T-helper 1 cell treated with Interleukin-12 subunit alpha and Interleukin-12 subunit beta and Interleukin-4 antibody, amounts not matched to agents 30 μg/mL and 1 μg/mL, for 36 hours (primary cell): ENCODE results near the gene B3GALT6.

Experiments
- H3K27ac Mint-ChIP-seq: one replicate; pipeline ENCODE4 v1.8.0; 2021; ENCODE audit warnings: mild to moderate bottlenecking, mixed read lengths
- H3K27me3 Mint-ChIP-seq: one replicate; pipeline ENCODE4 v1.8.0; 2021; ENCODE audit warnings: low read depth, mixed read lengths
- H3K36me3 Mint-ChIP-seq: one replicate; pipeline ENCODE4 v1.8.0; 2021; ENCODE audit warnings: low read depth, mixed read lengths
- H3K4me1 Mint-ChIP-seq: one replicate; pipeline ENCODE4 v1.8.0; 2021; ENCODE audit warnings: low read depth, mixed read lengths
- H3K4me3 Mint-ChIP-seq: one replicate; pipeline ENCODE4 v1.8.0; 2021; ENCODE audit warnings: mild to moderate bottlenecking, moderate library complexity, mixed read lengths
- H3K9me3 Mint-ChIP-seq: one replicate; pipeline ENCODE4 v1.8.0; 2021; ENCODE audit warnings: mixed read lengths

B3GALT6 gene

DNA sequence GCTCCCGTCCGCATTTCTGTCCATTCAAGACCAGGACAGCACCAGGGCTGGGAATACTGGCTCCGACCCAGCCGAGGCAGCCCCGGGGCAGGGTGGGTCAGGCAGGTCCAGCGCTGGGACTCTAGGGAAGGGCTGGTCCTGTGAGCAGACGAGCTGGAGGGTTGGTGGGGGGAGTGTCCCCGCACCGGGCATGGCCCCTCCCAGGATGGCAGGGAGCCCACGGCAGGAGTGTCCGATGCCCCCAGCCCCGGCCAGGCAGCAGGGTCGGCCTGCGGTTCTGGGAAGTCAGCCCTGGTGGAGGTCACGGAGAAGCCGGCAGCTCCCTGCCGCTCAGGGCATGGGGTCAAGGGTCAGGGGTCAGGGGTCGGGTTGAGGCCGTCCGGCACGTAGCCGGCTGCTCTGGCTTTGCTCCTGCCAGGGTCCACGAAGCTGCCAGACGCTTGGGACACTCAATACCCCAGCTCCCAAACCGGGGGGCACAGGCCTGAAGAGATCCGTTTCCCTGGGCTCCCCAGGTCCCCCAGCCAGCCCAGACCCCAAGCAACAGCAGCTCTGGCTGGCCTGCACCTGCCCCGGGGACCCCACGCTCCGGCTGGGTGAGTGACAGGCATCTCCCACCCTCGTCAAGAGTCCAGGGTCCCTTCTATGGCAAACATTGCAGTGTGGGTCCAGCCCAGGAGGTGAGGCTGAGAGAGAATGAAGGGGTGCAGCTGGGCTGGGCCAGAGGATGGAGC, 7.7 kb downstream of the B3GALT6 start:
- Mint-ChIP-seq H3K4me3 (no peak overlapping the region), H3K27ac (no peak overlapping the region), H3K4me1 (no peaks in the 10 kb centered on the region), H3K36me3 (peaks cover under 1% of the 10 kb centered on the region), H3K9me3 (no peaks in the 10 kb centered on the region), H3K27me3 (no peaks in the 10 kb centered on the region)

DNA sequence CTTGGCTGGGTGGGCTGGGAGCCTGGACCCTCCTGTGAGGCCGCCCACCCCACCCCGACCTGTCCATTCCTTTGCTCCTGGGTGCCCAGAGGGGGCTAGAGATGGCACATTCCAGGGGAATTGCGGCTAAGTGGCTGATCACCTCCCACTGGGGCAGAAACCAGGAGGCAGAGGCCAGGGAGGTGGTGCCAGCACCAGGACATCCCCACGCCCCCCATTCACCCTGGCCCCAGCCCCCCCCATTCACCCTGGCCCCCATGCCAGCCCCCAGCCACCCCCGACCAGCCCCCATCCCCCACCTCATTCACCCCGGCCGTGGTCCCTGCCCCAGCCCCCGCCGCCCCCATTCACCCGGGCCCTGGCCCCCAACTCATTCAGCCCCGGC, 8.3 kb downstream of the B3GALT6 start:
- no peaks in the 10 kb centered on the region for H3K9me3 Mint-ChIP-seq
- H3K27ac Mint-ChIP-seq = no peak overlapping the region
- H3K36me3 Mint-ChIP-seq = no peaks in the 10 kb centered on the region
- H3K27me3 Mint-ChIP-seq = no peaks in the 10 kb centered on the region
- no peak overlapping the region for H3K4me3 Mint-ChIP-seq
- no peaks in the 10 kb centered on the region for H3K4me1 Mint-ChIP-seq

- H3K36me3 Mint-ChIP-seq = no peaks in the 10 kb centered on the region
- H3K27me3 Mint-ChIP-seq = no peaks in the 10 kb centered on the region
- H3K9me3 Mint-ChIP-seq = no peaks in the 10 kb centered on the region
- no peak overlapping the region for H3K27ac Mint-ChIP-seq
- no peaks in the 10 kb centered on the region for H3K4me1 Mint-ChIP-seq
- no peak overlapping the region for H3K4me3 Mint-ChIP-seq
Measured at GRCh38 chr1:1240822-1241587, 9.0 kb downstream of the B3GALT6 start.

- Mint-ChIP-seq H3K9me3 (no peaks in the 10 kb centered on the region), H3K36me3 (no peaks in the 10 kb centered on the region), H3K27ac (no peak overlapping the region), H3K27me3 (no peaks in the 10 kb centered on the region), H3K4me1 (no peaks in the 10 kb centered on the region), H3K4me3 (no peak overlapping the region)
Measured at GRCh38 chr1:1241588-1242219, 9.7 kb downstream of the B3GALT6 start.

GRCh38 chr1:1242461-1243265, 10.6 kb downstream of the B3GALT6 start:
- no peak overlapping the region for H3K27ac Mint-ChIP-seq
- H3K27me3 Mint-ChIP-seq = no peaks in the 10 kb centered on the region
- H3K36me3 Mint-ChIP-seq = no peaks in the 10 kb centered on the region
- no peak overlapping the region for H3K4me3 Mint-ChIP-seq
- H3K4me1 Mint-ChIP-seq = no peaks in the 10 kb centered on the region
- no peaks in the 10 kb centered on the region for H3K9me3 Mint-ChIP-seq

GRCh38 chr1:1243266-1243660, 11.2 kb downstream of the B3GALT6 start:
- Mint-ChIP-seq H3K27ac (no peak overlapping the region), H3K9me3 (no peaks in the 10 kb centered on the region), H3K27me3 (no peaks in the 10 kb centered on the region), H3K4me3 (no peak overlapping the region), H3K4me1 (no peaks in the 10 kb centered on the region), H3K36me3 (no peaks in the 10 kb centered on the region)

GRCh38 chr1:1243807-1244191, 11.8 kb downstream of the B3GALT6 start:
- H3K9me3 Mint-ChIP-seq = no peaks in the 10 kb centered on the region
- no peaks in the 10 kb centered on the region for H3K4me1 Mint-ChIP-seq
- H3K4me3 Mint-ChIP-seq = no peak overlapping the region
- H3K27me3 Mint-ChIP-seq = no peaks in the 10 kb centered on the region
- no peaks in the 10 kb centered on the region for H3K36me3 Mint-ChIP-seq
- no peak overlapping the region for H3K27ac Mint-ChIP-seq

DNA sequence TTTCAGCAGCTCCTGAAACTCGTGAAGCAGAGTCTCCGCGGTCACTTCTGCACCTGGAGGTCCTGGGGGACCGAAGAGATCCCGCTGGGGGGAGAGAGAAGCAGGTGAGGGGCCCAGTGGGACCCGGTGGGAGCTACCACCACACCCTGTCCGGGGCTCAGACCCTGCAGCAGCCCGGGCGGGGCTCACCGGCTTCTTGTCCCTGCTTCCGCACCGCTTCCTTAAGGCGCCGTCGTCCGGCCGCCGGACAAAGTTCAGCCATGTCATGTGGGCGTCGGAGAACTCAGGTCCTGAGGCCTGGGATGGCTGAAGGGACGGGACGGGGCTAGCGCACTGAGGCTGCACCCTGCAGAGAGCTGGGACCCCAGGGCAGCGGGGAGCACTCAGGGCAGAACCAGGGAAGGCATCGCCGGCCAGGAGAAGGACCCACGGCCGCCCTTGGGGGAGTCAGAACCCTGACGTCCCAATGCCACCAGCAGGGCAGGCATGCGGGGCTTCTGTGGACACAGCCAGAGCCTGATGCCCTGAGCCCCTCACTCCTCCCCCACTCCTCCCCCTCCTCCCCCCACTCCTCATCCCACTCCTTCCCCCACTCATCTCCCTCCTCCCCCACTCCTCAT, 12.3 kb downstream of the B3GALT6 start:
- H3K4me3 Mint-ChIP-seq = no peak overlapping the region
- no peaks in the 10 kb centered on the region for H3K36me3 Mint-ChIP-seq
- H3K4me1 Mint-ChIP-seq = no peaks in the 10 kb centered on the region
- H3K27ac Mint-ChIP-seq = no peak overlapping the region
- H3K9me3 Mint-ChIP-seq = no peaks in the 10 kb centered on the region
- no peaks in the 10 kb centered on the region for H3K27me3 Mint-ChIP-seq

GRCh38 chr1:1245178-1245816, 13.3 kb downstream of the B3GALT6 start:
- Mint-ChIP-seq H3K4me3 (no peak overlapping the region), H3K27ac (no peak overlapping the region), H3K9me3 (no peaks in the 10 kb centered on the region), H3K4me1 (peaks cover 5% of the 10 kb centered on the region), H3K27me3 (no peaks in the 10 kb centered on the region), H3K36me3 (no peaks in the 10 kb centered on the region)

GRCh38 chr1:1245817-1246576, 14.0 kb downstream of the B3GALT6 start:
- H3K27ac Mint-ChIP-seq = no peak overlapping the region

GRCh38 chr1:1246577-1247340, 14.7 kb downstream of the B3GALT6 start, which contains the start of gene C1QTNF12:
TSS of gene C1QTNF12 (minus strand) at chr1:1246722. CDS start at chr1:1246690, 32 bp downstream.
- H3K9me3 Mint-ChIP-seq = no peaks in the 10 kb centered on the region
- no peaks in the 10 kb centered on the region for H3K27me3 Mint-ChIP-seq
- H3K27ac Mint-ChIP-seq = no peak within 1 kb of the TSS
- H3K4me1 Mint-ChIP-seq = peaks cover 9% of the 10 kb centered on the region
- H3K36me3 Mint-ChIP-seq = peaks cover 2% of the 10 kb centered on the region
- no peak within 1 kb of the TSS for H3K4me3 Mint-ChIP-seq

More at GRCh38 chr1:1245817-1246576, 14.0 kb downstream of the B3GALT6 start:
- H3K27me3 Mint-ChIP-seq = no peaks in the 10 kb centered on the region
- H3K4me3 Mint-ChIP-seq = no peak overlapping the region
- H3K36me3 Mint-ChIP-seq = peaks cover under 1% of the 10 kb centered on the region
- H3K9me3 Mint-ChIP-seq = no peaks in the 10 kb centered on the region
- peaks cover 8% of the 10 kb centered on the region for H3K4me1 Mint-ChIP-seq

GRCh38 chr1:1247341-1247913, 15.4 kb downstream of the B3GALT6 start:
- H3K27ac Mint-ChIP-seq = no peak overlapping the region
- H3K4me1 Mint-ChIP-seq = peaks cover 9% of the 10 kb centered on the region
- no peaks in the 10 kb centered on the region for H3K9me3 Mint-ChIP-seq
- no peaks in the 10 kb centered on the region for H3K27me3 Mint-ChIP-seq
- H3K4me3 Mint-ChIP-seq = no peak overlapping the region
- H3K36me3 Mint-ChIP-seq = peaks cover 2% of the 10 kb centered on the region
